Sigmoid colon (tissue), 7 donors: ENCODE results near the gene HLTF. TPM values are rescaled to one million over a fixed set of nuclear protein-coding genes. Genes with fewer than 3 reads are reported as not detected.

Experiments used
- DNase-seq: peaks from one replicate; pipeline ENCODE4 v3.0.0-alpha.2; 2019
- H3K27ac ChIP-seq, 4 donors: fragments of 200-600 bp; sonication (generic); one replicate each; pipeline ENCODE4 v1.5.1; 2016 to 2019; ENCODE audit warnings: mild to moderate bottlenecking in 1 of 4
- H3K27me3 ChIP-seq, 3 donors: fragments of 200-600 bp; sonication (generic); one replicate each; pipeline ENCODE4 v1.5.1; 2019; ENCODE audit warnings: mild to moderate bottlenecking in 1 of 3
- H3K36me3 ChIP-seq, 4 donors: fragments of 200-600 bp; sonication (generic); one replicate each; pipeline ENCODE4 v1.5.1; 2016 to 2019
- H3K4me1 ChIP-seq, 4 donors: fragments of 200-600 bp; sonication (generic); one replicate each; pipeline ENCODE4 v1.5.1; 2017 to 2019
- H3K4me3 ChIP-seq, 4 donors: fragments of 200-600 bp; sonication (generic); one replicate each; pipeline ENCODE4 v1.5.1; 2017 to 2019; ENCODE audit warnings: mild to moderate bottlenecking in 2 of 4, moderate library complexity in 1 of 4
- H3K9me3 ChIP-seq, 4 donors: fragments of 200-600 bp in 3 of 4; sonication (generic) in 3 of 4; one replicate each; pipeline versions ENCODE4 v1.5.1 to v1.6.1; 2013 to 2019
- CTCF ChIP-seq, 4 experiments: fragments of 450-650 bp in 3 of 4; fragments of 200-600 bp in 1 of 4; IDR thresholded peaks; one replicate each; pipeline ENCODE4 v1.5.1; 2016 to 2019; ENCODE audit warnings: antibody characterized with exemption in 4 of 4, mild to moderate bottlenecking in 3 of 4, moderate library complexity in 2 of 4
- EP300 ChIP-seq, 4 donors: sonication (generic); formaldehyde crosslinking; IDR thresholded peaks; one replicate each; pipeline ENCODE4 v1.6.1; 2017; ENCODE audit warnings: antibody characterized with exemption in 4 of 4
- POLR2A ChIP-seq, 2 donors: fragments of 450-650 bp; IDR thresholded peaks; one replicate each; pipeline ENCODE4 v1.6.1; 2016; ENCODE audit warnings: antibody characterized with exemption in 2 of 2, mild to moderate bottlenecking in 2 of 2, moderate library complexity in 2 of 2
- POLR2AphosphoS5 ChIP-seq, 4 donors: sonication (generic); formaldehyde crosslinking; IDR thresholded peaks; one replicate each; pipeline ENCODE4 v1.6.1; 2017; ENCODE audit warnings: antibody characterized with exemption in 4 of 4
- WGBS, 2 donors: extraction: QIAGEN DNeasy Blood & Tissue Kit; methylation state at CpG; one replicate each; pipeline ENCODE4 v1.1.7; 2013; 5-methylcytosine and 5-hydroxymethylcytosine counted together
- intact Hi-C: fragments of 100-400 bp; cut with DNase I; formaldehyde crosslinking; loops from one replicate; pipeline ENCODE4 v1.15.1; 2023
- polyA plus RNA-seq, 3 donors: library from polyadenylated mRNA; stranded (reverse); fragments of 200-250 nt; gene quantifications; one replicate each; pipeline ENCODE4 v1.2.3, GENCODE V29; 2013
- total RNA-seq, 4 donors: library from RNA; depleted of rRNA; stranded (reverse); fragments of >200 nt; gene quantifications; one replicate each; pipeline ENCODE4 v1.1.0, GENCODE V29; 2016
- donor health status: healthy with polysubstance abuse.
- donor health status: Bipolar disorder and iron deficiency.
- donor health status: healthy.

The HLTF gene
- 10 to 100 TPM; 24.4 to 43.9 (median 29.9) TPM for total RNA-seq
- polyA plus RNA-seq, result 1 to 10 TPM; 1.8 to 6.4 (median 3.5) TPM

GRCh38 chr3:149086232-149086988, at the start of gene HLTF:
TSS of gene HLTF (minus strand) at chr3:149086533. CDS start at chr3:149086336, 197 bp downstream.
- 8 to 11% methylated on average over 57 of the region's 57 CpGs for WGBS, 2 donors
- H3K36me3 ChIP-seq, result peaks cover 0 to 4% (median 0%) of the 10 kb centered on the region in 4 donors
- H3K27me3 ChIP-seq, result no peaks in the 10 kb centered on the region
- peak; percentile 97 for DNase-seq
- peaks cover 0 to 18% (median 13%) of the 10 kb centered on the region in 4 donors for H3K4me1 ChIP-seq
- peak within 1 kb of the TSS; percentile 79 to 91 (median 80) for H3K27ac ChIP-seq
- intact Hi-C loops, result loop anchor here (2.0 to 10.0 kb wide), 2 partner anchors 92 to 130 kb away; partner anchors contain the start of gene GYG1
- TF ChIP-seq EP300 (IDR thresholded peaks at IDR 0.05) (no peak), POLR2A (IDR thresholded peaks at IDR 0.05) (peak; percentile 37 to 66), CTCF (IDR thresholded peaks at IDR 0.05) (no peak), POLR2AphosphoS5 (IDR thresholded peaks at IDR 0.05) (peak; percentile 87 to 92 (median 92))
- no peaks in the 10 kb centered on the region for H3K9me3 ChIP-seq
- H3K4me3 ChIP-seq, result peak within 1 kb of the TSS; percentile 55 to 86 (median 68)

- intact Hi-C loops, result loop anchor here (5.0 kb wide), 1 partner anchor 177 kb away; no protein-coding TSS in a partner anchor
- H3K4me1 ChIP-seq, result peaks cover 0 to 41% (median 36%) of the 10 kb centered on the region in 4 donors
- no peak overlapping the region for H3K4me3 ChIP-seq
- no peak for DNase-seq
- WGBS, 2 donors, result 18 to 63% methylated on average over 3 of the region's 3 CpGs
- H3K9me3 ChIP-seq, result no peaks in the 10 kb centered on the region
- peak overlapping the region in 3 of 4 donors; percentile 19 to 58 (median 43) for H3K27ac ChIP-seq
- no peaks in the 10 kb centered on the region for H3K36me3 ChIP-seq
- H3K27me3 ChIP-seq, result no peaks in the 10 kb centered on the region
- TF ChIP-seq CTCF (IDR thresholded peaks at IDR 0.05), result no peak
- TF ChIP-seq POLR2AphosphoS5 (IDR thresholded peaks at IDR 0.05), result peak in 1 of 4 donors; percentile 11
- TF ChIP-seq EP300 (IDR thresholded peaks at IDR 0.05), result no peak
- TF ChIP-seq POLR2A (IDR thresholded peaks at IDR 0.05), result no peak
These were observed 48.2 kb upstream of the HLTF start for GRCh38 chr3:149134575-149134974.

GRCh38 chr3:149131589-149131988, 45.3 kb upstream of the HLTF start:
- Histone ChIP-seq H3K4me1 (peaks cover 0 to 48% (median 39%) of the 10 kb centered on the region in 4 donors), H3K27me3 (no peaks in the 10 kb centered on the region), H3K27ac (peak overlapping the region; percentile 24 to 93 (median 60)), H3K36me3 (no peaks in the 10 kb centered on the region), H3K9me3 (no peaks in the 10 kb centered on the region), H3K4me3 (no peak overlapping the region)
- DNase-seq, result no peak
- intact Hi-C loops, result loop anchor here (5.0 kb wide), 1 partner anchor 174 kb away; no protein-coding TSS in a partner anchor
- no peak for TF ChIP-seq EP300 (IDR thresholded peaks at IDR 0.05)
- TF ChIP-seq POLR2A (IDR thresholded peaks at IDR 0.05), result no peak
- TF ChIP-seq POLR2AphosphoS5 (IDR thresholded peaks at IDR 0.05), result no peak
- no peak for TF ChIP-seq CTCF (IDR thresholded peaks at IDR 0.05)
- WGBS, 2 donors, result 36 to 53% methylated on average over 4 of the region's 4 CpGs

GRCh38 chr3:149129326-149130205, 43.2 kb upstream of the HLTF start, which contains the start of gene HPS3:
TSS of gene HPS3 (plus strand) at chr3:149129638. CDS start at chr3:149129724, 86 bp downstream.
- Histone ChIP-seq H3K27me3 (no peaks in the 10 kb centered on the region), H3K36me3 (no peaks in the 10 kb centered on the region), H3K4me1 (peaks cover 0 to 44% (median 31%) of the 10 kb centered on the region in 4 donors), H3K27ac (peak within 1 kb of the TSS; percentile 77 to 93 (median 86)), H3K4me3 (peak within 1 kb of the TSS; percentile 61 to 99 (median 89)), H3K9me3 (no peaks in the 10 kb centered on the region)
- intact Hi-C loops, result loop anchor here (5.0 to 10.0 kb wide), 2 partner anchors 172 to 365 kb away; no protein-coding TSS in a partner anchor
- whole genome bisulfite sequencing, 2 donors, result 0% methylated on average over 84 of the region's 84 CpGs
- DNase-seq, result peak; percentile 95
- peak; percentile 96 to 99 (median 96) for TF ChIP-seq POLR2AphosphoS5 (IDR thresholded peaks at IDR 0.05)
- no peak for TF ChIP-seq CTCF (IDR thresholded peaks at IDR 0.05)
- no peak for TF ChIP-seq EP300 (IDR thresholded peaks at IDR 0.05)
- TF ChIP-seq POLR2A (IDR thresholded peaks at IDR 0.05), result peak; percentile 82 to 87
